ENCODE results near the gene AFF3.

AFF3 gene

DNA sequence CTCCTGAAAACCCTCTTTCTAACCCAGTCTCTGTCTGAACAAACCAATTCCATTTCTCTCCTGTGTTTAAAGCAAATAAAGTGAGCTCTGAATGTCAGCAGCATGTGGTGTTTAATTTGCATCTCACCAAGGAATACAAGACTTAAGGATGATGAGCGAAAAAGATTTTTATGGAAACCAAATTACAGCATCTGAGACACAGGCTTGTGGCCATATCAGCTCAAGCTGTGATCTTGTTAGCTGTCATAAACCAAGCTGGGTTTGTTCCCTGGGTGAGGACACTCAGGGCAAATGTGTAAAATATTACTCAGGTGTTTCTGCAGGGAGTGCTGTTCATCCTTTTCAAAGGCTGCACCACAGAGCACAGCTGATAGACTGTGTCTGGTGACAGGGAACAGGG is 523.2 kb downstream of the AFF3 start:
- no peak for DNase-seq (ENCODE audit: low read depth, low spot score)
- TF ChIP-seq, protein P1, sequence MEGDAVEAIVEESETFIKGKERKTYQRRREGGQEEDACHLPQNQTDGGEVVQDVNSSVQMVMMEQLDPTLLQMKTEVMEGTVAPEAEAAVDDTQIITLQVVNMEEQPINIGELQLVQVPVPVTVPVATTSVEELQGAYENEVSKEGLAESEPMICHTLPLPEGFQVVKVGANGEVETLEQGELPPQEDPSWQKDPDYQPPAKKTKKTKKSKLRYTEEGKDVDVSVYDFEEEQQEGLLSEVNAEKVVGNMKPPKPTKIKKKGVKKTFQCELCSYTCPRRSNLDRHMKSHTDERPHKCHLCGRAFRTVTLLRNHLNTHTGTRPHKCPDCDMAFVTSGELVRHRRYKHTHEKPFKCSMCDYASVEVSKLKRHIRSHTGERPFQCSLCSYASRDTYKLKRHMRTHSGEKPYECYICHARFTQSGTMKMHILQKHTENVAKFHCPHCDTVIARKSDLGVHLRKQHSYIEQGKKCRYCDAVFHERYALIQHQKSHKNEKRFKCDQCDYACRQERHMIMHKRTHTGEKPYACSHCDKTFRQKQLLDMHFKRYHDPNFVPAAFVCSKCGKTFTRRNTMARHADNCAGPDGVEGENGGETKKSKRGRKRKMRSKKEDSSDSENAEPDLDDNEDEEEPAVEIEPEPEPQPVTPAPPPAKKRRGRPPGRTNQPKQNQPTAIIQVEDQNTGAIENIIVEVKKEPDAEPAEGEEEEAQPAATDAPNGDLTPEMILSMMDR (IDR thresholded peaks at IDR 0.05; ENCODE audit: low read depth, low read length): no peak
- in situ Hi-C loops (cut with HindIII; ENCODE audit: low sequenced_read_pairs): no loop called here
- no peak overlapping the region for H3K4me3 ChIP-seq (ENCODE audit: low read depth, low read length)

DNA sequence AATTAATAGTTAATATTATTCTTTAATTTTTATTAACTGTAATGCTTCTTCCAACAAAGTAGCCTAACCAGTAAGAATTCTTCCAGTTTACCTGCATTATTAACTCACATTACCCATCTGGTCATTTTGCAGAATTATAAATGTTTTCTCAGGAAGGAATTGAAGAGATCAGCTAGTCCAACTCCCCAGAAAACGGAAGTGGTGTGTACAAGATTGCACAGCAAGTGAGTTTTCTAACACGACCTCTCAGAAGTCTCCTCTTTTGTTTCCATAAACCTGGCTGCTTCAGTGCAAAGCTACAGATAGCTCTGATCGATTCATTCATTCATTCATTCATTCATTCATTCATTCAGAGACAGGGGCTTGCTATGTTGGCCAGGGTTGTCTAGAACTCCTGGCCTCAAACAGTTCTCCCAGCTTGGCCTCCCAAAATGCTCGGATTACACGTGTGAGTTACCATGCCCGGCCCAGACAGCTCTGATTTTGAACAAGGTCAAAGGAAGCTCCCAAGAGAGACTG is 523.8 kb downstream of the AFF3 start:
- in situ Hi-C loops (cut with HindIII; ENCODE audit: low sequenced_read_pairs): no loop called here
- TF ChIP-seq, protein P1 (IDR thresholded peaks at IDR 0.05; ENCODE audit: low read depth, low read length): no peak
- no peak for DNase-seq (ENCODE audit: low read depth, low spot score)
- H3K4me3 ChIP-seq (ENCODE audit: low read depth, low read length): no peak overlapping the region

DNA sequence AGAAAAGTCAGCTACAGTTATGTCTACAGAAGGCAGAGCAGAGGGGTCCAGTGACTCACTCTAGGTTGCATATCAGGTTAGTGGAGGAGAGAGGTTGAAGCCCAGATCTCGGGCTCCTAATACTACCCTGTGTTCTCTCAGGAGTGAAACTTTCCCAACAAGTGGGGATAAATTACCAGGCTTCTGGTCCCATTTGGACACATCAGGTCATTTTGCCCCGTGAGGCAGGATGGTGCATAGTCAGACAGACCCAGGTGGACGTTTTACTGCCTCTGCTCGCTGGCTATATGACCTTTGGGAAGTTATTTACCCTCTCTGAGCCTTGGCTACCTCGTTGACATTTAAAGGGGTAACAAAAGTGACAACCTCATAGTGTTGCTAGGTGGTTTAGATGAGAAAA is 524.6 kb downstream of the AFF3 start:
- H3K4me3 ChIP-seq (ENCODE audit: low read depth, low read length): no peak overlapping the region
- in situ Hi-C loops (cut with HindIII; ENCODE audit: low sequenced_read_pairs): no loop called here
- no peak for DNase-seq (ENCODE audit: low read depth, low spot score)
- TF ChIP-seq, protein P1 (IDR thresholded peaks at IDR 0.05; ENCODE audit: low read depth, low read length): no peak

DNA sequence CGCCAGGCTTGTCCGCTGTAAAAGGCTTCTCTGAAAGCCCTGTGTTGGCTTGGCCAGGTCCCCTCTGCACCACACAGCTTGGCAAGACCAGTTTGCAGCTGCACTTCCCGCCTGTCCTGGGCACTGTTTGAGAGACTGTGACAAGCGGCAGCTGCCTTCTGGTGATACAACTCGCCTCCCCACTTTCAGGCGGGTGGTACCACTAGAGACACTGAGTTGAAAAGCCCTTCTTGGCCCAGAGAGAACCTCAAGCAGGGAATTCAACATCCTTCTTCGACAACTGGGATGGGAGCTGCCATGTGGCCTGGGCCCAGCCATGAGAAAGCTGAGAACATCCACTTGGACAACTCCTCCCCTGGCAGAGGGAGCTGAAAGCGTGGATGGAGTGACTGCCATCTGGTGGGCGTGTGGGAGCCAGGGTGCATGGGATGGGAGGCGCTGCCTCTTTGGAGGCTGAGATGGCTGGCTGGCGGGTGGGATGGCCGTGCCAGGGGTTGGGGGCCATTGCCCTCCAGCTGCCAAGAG is 527.1 kb downstream of the AFF3 start:
- in situ Hi-C loops (cut with HindIII; ENCODE audit: low sequenced_read_pairs): no loop called here
- DNase-seq (ENCODE audit: low read depth, low spot score): no peak
- H3K4me3 ChIP-seq (ENCODE audit: low read depth, low read length): no peak overlapping the region
- TF ChIP-seq, protein P1 (IDR thresholded peaks at IDR 0.05; ENCODE audit: low read depth, low read length): peak; percentile 41

DNA sequence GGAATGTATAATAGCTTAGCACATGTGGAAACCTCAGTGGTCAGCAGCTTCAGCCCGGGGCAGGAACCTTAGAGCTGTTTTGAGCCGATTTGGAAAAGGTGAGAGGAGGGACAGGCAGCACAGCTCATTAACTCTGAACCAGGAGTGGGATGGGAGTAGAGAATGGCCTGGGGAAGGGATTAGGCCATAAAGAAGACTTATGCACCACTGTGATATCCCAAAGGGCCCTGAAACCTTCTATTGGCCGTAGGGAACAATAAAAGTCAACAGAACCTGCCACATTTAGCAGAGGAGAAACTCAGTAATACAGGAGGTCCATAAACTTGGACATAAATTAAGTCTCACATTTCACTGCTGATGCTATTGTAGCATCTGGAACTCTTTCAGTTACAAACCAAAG is 528.4 kb downstream of the AFF3 start:
- in situ Hi-C loops (cut with HindIII; ENCODE audit: low sequenced_read_pairs): no loop called here
- DNase-seq (ENCODE audit: low read depth, low spot score): no peak
- no peak overlapping the region for H3K4me3 ChIP-seq (ENCODE audit: low read depth, low read length)
- TF ChIP-seq, protein P1 (IDR thresholded peaks at IDR 0.05; ENCODE audit: low read depth, low read length): no peak

DNA sequence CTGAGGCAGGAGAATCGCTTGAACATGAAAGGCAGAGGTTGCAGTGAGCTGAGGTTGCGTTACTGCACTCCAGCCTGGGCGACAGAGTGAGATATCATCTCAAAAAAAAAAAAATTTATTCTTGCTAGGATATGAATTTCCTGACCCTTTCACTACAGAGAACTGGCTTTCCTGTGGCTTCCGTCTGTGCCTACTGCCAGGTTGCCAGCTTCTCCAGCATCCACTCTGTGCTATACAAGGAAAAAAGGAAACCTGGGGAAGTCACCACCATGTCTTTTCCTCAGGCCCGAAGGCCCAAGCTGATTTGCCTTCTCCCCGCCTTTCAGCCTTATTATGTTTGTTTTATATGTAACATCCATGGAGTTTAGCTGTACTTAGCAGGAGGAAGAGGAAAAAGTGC is 530.6 kb downstream of the AFF3 start:
- no peak for DNase-seq (ENCODE audit: low read depth, low spot score)
- in situ Hi-C loops (cut with HindIII; ENCODE audit: low sequenced_read_pairs): no loop called here
- TF ChIP-seq, protein P1 (IDR thresholded peaks at IDR 0.05; ENCODE audit: low read depth, low read length): no peak
- H3K4me3 ChIP-seq (ENCODE audit: low read depth, low read length): no peak overlapping the region
